Panc1 (cell line): ENCODE measurements around the gene EHD4. TPM values are rescaled to one million over a fixed set of nuclear protein-coding genes. Genes with fewer than 3 reads are reported as not detected.

Experiments used
- ATAC-seq: fragments of 200-7000 bp; cut with Tn5 transposase; 2 replicates; pipeline ENCODE4 v1.9.1; 2020; ENCODE audit warnings: mild to moderate bottlenecking, moderate library complexity
- BruUV-seq: library from RNA; stranded (reverse); fragments of 400-500 nt; replicated peaks from 2 replicates; lab custom pipeline; 2021; lab: Mats Ljungman, UMichigan
- CTCF ChIA-PET: fragments of 300-600 bp; sonication (Branson Sonifier 250); formaldehyde crosslinking; loops from one replicate; lab custom pipeline; 2022; ENCODE audit warnings: antibody characterized with exemption; lab: Charles Lee
- POLR2A ChIA-PET: fragments of 300-600 bp; sonication (Branson Sonifier 250); formaldehyde crosslinking; loops from one replicate; lab custom pipeline; 2022; ENCODE audit warnings: antibody characterized with exemption; lab: Charles Lee
- DNase-seq: peaks from one replicate; pipeline ENCODE4 v3.0.0-alpha.2; 2010; ENCODE audit warnings: low read depth, low spot score
- H3K27ac ChIP-seq: 2 replicates; pipeline ENCODE4 v1.5.1; 2011; ENCODE audit warnings: mild to moderate bottlenecking, low read length, inconsistent platforms
- H3K27me3 ChIP-seq: fragments of 200-500 bp; sonication (Bioruptor generic); 2 replicates; pipeline ENCODE4 v1.6.0; 2014; ENCODE audit warnings: low read length, inconsistent platforms; ENCODE audit not compliant: control insufficient read depth, insufficient read depth
- H3K36me3 ChIP-seq: fragments of 200-500 bp; sonication (Bioruptor generic); 2 replicates; pipeline ENCODE4 v1.5.1; 2014; ENCODE audit warnings: inconsistent platforms, mild to moderate bottlenecking, low read length, moderate library complexity; ENCODE audit not compliant: control insufficient read depth, insufficient read depth
- H3K4me1 ChIP-seq: 2 replicates; pipeline ENCODE4 v1.5.1; 2011; ENCODE audit warnings: inconsistent platforms, mild to moderate bottlenecking, low read length, moderate library complexity; ENCODE audit not compliant: control insufficient read depth, insufficient read depth
- H3K4me3 ChIP-seq, 2 experiments: 2 replicates each; pipeline ENCODE4 v1.5.1; 2011 to 2012; ENCODE audit warnings: low read depth in 2 of 2, low read length in 2 of 2, mild to moderate bottlenecking in 2 of 2, inconsistent platforms in 1 of 2, moderate library complexity in 1 of 2
- H3K9me3 ChIP-seq: fragments of 200-500 bp; sonication (Bioruptor generic); 2 replicates; pipeline ENCODE4 v1.5.1; 2014; ENCODE audit warnings: low read depth, mild to moderate bottlenecking, inconsistent platforms, low read length, moderate library complexity; ENCODE audit not compliant: control insufficient read depth, insufficient read depth
- CTCF ChIP-seq: fragments of 450-650 bp; IDR thresholded peaks from 2 replicates; pipeline ENCODE4 v1.5.1; 2017; ENCODE audit warnings: mild to moderate bottlenecking
- POLR2AphosphoS5 ChIP-seq: IDR thresholded peaks from 2 replicates; pipeline ENCODE4 v1.6.1; 2012; ENCODE audit warnings: mild to moderate bottlenecking, low read depth, low read length, moderate library complexity
- REST ChIP-seq, 2 experiments: IDR thresholded peaks; 2 replicates each; pipeline ENCODE4 v1.6.1; 2011 to 2012; ENCODE audit warnings: low read depth in 2 of 2, control low read depth in 1 of 2, low read length in 1 of 2, mild to moderate bottlenecking in 1 of 2, moderate library complexity in 1 of 2; ENCODE audit not compliant: insufficient read depth in 1 of 2
- SIN3A ChIP-seq: IDR thresholded peaks from 2 replicates; pipeline ENCODE4 v1.6.1; 2012; ENCODE audit warnings: low read depth, mild to moderate bottlenecking, low read length, moderate library complexity, borderline replicate concordance; ENCODE audit not compliant: insufficient read depth
- TCF7L2 ChIP-seq: IDR thresholded peaks from 2 replicates; pipeline ENCODE4 v1.6.1; 2011; ENCODE audit warnings: mild to moderate bottlenecking, low read depth, low read length, inconsistent platforms
- in situ Hi-C: cut with HindIII; loops from 2 replicates; pipeline ENCODE4 v1.10.0; 2016; ENCODE audit warnings: low sequenced_read_pairs, low pct_unique_long_range_greater_than_20kb
- intact Hi-C: fragments of 100-400 bp; cut with micrococcal nuclease; formaldehyde crosslinking; loops from one replicate; pipeline ENCODE4 v1.10.0; 2022; ENCODE audit not compliant: unreplicated experiment
- total RNA-seq: library from RNA; stranded (reverse); gene quantifications from one replicate; pipeline ENCODE4 v1.2.1, GENCODE V29; 2021; ENCODE audit not compliant: unreplicated experiment

The EHD4 gene
- total RNA-seq, 1 experiment from 2014 or later: 43.2 TPM

DNA sequence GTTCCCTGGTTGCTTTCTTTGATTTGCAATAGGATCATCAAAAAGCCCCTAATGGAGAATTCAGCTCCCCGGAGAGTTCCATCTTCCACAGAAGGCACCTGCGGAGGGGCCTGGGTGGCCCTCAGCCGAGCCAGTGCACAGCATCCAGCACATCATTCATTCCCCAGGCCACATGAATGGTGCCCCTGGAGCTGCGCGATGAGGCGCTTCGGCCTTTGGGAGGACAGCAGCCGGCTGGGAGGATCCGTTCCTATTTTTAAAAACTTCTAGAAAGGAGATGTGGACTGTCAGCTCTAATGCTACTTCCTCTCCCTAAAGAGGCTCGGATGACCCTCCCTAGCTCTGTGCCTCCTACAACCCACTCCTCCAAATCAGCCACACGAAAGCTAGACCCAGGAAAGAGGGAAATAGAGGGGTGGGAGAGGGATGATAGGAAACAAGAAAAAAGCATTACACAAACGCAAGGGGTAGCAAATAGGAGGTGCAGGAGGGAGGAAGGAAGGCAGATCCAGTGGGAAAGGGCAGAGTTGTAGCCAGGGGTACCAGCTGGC is 20.3 kb downstream of the EHD4 start:
- no TSS peak for BruUV-seq
- Histone ChIP-seq H3K9me3 (no peaks in the 10 kb centered on the region), H3K36me3 (no peaks in the 10 kb centered on the region), H3K27me3 (no peaks in the 10 kb centered on the region), H3K27ac (no peak overlapping the region), H3K4me1 (peaks cover 30% of the 10 kb centered on the region), H3K4me3 (no peak overlapping the region)
- POLR2A ChIA-PET: no interaction called here
- ATAC-seq (no peak), DNase-seq (no peak)
- intact Hi-C loops: no loop called here
- TF ChIP-seq CTCF (no peak), TCF7L2 (no peak), POLR2AphosphoS5 (no peak), REST (IDR thresholded peaks at IDR 0.05; ENCODE audit: insufficient read depth in 1 of 2, low read depth in 2 of 2, low read length in 1 of 2) (no peak), SIN3A (no peak)
- CTCF ChIA-PET: no interaction called here
- in situ Hi-C loops: no loop called here

DNA sequence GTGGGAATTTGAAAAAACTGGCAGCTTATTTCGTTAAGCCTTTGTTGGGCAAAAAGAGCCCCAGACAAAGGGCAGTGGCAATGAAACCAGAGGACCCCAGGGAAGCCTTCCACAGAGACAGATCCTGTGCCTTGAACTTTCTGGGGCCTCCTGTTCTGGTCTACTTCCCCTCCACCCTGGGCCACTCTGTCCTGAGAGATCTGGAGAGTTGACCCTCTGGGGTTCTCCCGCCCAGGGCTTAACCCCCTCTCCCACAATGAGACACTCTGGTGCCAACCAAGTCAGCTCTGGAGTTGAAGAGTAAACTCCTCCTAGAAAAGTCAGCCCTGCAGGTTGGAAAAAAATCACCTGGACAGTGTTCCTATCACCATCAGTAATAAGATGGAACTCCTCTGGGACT is 20.8 kb downstream of the EHD4 start:
- CTCF ChIA-PET: no interaction called here
- TF ChIP-seq POLR2AphosphoS5 (no peak), CTCF (no peak), TCF7L2 (no peak), REST (IDR thresholded peaks at IDR 0.05; ENCODE audit: insufficient read depth in 1 of 2, low read depth in 2 of 2, low read length in 1 of 2) (no peak), SIN3A (no peak)
- Histone ChIP-seq H3K4me3 (no peak overlapping the region), H3K27ac (no peak overlapping the region), H3K36me3 (no peaks in the 10 kb centered on the region), H3K9me3 (no peaks in the 10 kb centered on the region), H3K4me1 (peaks cover 29% of the 10 kb centered on the region), H3K27me3 (no peaks in the 10 kb centered on the region)
- intact Hi-C loops (no loop called here), in situ Hi-C loops (no loop called here)
- ATAC-seq (no peak), DNase-seq (no peak)
- no TSS peak for BruUV-seq
- POLR2A ChIA-PET: no interaction called here
